ENCODE measurements around the gene IFRD2. TPM values are rescaled to one million over a fixed set of nuclear protein-coding genes. Genes with fewer than 3 reads are reported as not detected.

IFRD2 gene
- total RNA-seq, 1 experiment from 2014 or later: 89.5 TPM

DNA sequence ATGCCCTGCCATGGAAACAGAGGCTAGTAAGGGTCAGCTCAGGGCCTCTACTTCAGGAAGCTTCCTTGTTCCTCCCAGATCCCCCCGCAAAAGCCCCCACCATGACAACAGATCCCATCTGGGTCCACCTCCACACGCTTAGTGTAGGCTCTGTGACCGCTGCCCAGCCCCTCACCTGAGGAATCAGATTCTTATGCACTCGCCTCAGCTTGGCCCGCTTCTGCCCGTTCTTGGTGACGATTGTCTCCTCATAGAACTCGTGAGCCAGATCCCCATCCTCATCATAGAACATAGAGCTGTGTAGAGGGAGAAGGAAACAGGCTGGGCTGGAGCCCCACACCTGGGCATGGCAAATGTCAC lies 33.9 kb upstream of the IFRD2 start:
- peaks cover 40% of the 10 kb centered on the region for H3K36me3 Mint-ChIP-seq (ENCODE audit: insufficient read depth, unreplicated experiment)
- CTCF ChIA-PET: interaction anchor here (0.7 kb wide), 1 partner anchor 19 kb away, joined by 5 read pairs; the partner anchor contains the start of gene ZMYND10
- POLR2A ChIA-PET: no interaction called here
- H3K4me1 Mint-ChIP-seq (ENCODE audit: low read depth, unreplicated experiment): no peaks in the 10 kb centered on the region
- Histone ChIP-seq H3K4me1 (peaks cover 17% of the 10 kb centered on the region), H3K27me3 (replicated peaks; ENCODE audit: control insufficient read depth, insufficient read depth, low read length) (no peaks in the 10 kb centered on the region), H3K9me3 (no peaks in the 10 kb centered on the region), H3K4me3 (ENCODE audit: low read depth, low read length) (no peak overlapping the region), H3K36me3 (ENCODE audit: control insufficient read depth, insufficient read depth, low read length) (peaks cover 1% of the 10 kb centered on the region)
- DNase-seq: no peak
- H3K4me3 Mint-ChIP-seq (ENCODE audit: unreplicated experiment): no peak overlapping the region
- H3K27me3 Mint-ChIP-seq (ENCODE audit: insufficient read depth, unreplicated experiment): no peaks in the 10 kb centered on the region
- intact Hi-C loops (cut with micrococcal nuclease; ENCODE audit: unreplicated experiment): no loop called here
- no TSS peak for BruUV-seq (replicated peaks)
- H3K27ac Mint-ChIP-seq (ENCODE audit: unreplicated experiment): no peak overlapping the region
- H3K9me3 Mint-ChIP-seq (ENCODE audit: unreplicated experiment): no peaks in the 10 kb centered on the region
- TF ChIP-seq, protein P1, sequence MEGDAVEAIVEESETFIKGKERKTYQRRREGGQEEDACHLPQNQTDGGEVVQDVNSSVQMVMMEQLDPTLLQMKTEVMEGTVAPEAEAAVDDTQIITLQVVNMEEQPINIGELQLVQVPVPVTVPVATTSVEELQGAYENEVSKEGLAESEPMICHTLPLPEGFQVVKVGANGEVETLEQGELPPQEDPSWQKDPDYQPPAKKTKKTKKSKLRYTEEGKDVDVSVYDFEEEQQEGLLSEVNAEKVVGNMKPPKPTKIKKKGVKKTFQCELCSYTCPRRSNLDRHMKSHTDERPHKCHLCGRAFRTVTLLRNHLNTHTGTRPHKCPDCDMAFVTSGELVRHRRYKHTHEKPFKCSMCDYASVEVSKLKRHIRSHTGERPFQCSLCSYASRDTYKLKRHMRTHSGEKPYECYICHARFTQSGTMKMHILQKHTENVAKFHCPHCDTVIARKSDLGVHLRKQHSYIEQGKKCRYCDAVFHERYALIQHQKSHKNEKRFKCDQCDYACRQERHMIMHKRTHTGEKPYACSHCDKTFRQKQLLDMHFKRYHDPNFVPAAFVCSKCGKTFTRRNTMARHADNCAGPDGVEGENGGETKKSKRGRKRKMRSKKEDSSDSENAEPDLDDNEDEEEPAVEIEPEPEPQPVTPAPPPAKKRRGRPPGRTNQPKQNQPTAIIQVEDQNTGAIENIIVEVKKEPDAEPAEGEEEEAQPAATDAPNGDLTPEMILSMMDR (IDR thresholded peaks at IDR 0.05; ENCODE audit: insufficient read depth in 1 of 2, low read depth in 1 of 2, low read length in 1 of 2, severe bottlenecking in 1 of 2, unreplicated experiment in 1 of 2): no peak

DNA sequence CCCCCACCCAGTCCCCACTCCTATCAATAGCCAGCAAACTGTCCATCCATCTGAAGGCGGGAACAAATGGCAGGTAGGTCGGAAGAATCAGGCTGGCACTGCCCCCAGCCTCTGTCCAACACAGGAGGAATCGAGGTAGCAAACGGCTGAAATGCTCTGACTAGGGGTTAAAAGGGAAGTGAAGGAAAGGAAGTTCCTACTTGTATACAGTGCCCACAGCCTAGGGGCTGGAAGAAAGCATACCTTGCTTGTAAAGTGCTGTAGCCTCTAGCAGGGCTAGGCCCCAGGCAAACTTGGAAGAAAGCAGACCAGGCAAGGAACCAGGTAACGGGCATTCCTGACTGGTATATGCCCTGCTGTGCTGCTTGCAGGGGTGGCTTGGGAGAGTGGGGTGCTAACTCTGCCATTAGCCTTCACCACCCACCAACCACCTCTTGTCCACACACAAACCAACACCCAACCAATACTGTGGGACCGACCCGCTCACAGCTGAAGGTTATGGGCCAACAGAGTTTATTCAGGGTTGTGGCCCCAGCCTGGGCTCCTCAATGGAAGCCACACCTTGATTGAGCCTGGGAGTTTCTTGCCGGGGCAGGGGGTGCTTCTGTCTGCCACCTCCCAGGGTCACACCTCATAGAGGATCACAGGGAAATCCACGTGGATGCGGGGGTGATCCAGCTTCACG lies 33.4 kb upstream of the IFRD2 start:
- Mint-ChIP-seq H3K27ac (ENCODE audit: unreplicated experiment) (no peak overlapping the region), H3K4me1 (ENCODE audit: low read depth, unreplicated experiment) (no peaks in the 10 kb centered on the region), H3K36me3 (ENCODE audit: insufficient read depth, unreplicated experiment) (peaks cover 37% of the 10 kb centered on the region), H3K4me3 (ENCODE audit: unreplicated experiment) (no peak overlapping the region), H3K27me3 (ENCODE audit: insufficient read depth, unreplicated experiment) (no peaks in the 10 kb centered on the region), H3K9me3 (ENCODE audit: unreplicated experiment) (no peaks in the 10 kb centered on the region)
- POLR2A ChIA-PET: interaction anchor here (0.6 kb wide), 1 partner anchor 12 kb away, joined by 3 read pairs; no protein-coding TSS in a partner anchor
- H3K36me3 ChIP-seq (ENCODE audit: control insufficient read depth, insufficient read depth, low read length): peaks cover 1% of the 10 kb centered on the region
- CTCF ChIA-PET: no interaction called here
- DNase-seq: no peak
- TF ChIP-seq, protein P1 (IDR thresholded peaks at IDR 0.05; ENCODE audit: insufficient read depth in 1 of 2, low read depth in 1 of 2, low read length in 1 of 2, severe bottlenecking in 1 of 2, unreplicated experiment in 1 of 2): no peak
- intact Hi-C loops (cut with micrococcal nuclease; ENCODE audit: unreplicated experiment): loop anchor here (2.0 kb wide), 1 partner anchor 99 kb away; no protein-coding TSS in a partner anchor
- no peaks in the 10 kb centered on the region for H3K27me3 ChIP-seq (replicated peaks; ENCODE audit: control insufficient read depth, insufficient read depth, low read length)
- H3K4me1 ChIP-seq: peaks cover 17% of the 10 kb centered on the region
- BruUV-seq (replicated peaks): no TSS peak
- H3K9me3 ChIP-seq: no peaks in the 10 kb centered on the region
- no peak overlapping the region for H3K4me3 ChIP-seq (ENCODE audit: low read depth, low read length)

DNA sequence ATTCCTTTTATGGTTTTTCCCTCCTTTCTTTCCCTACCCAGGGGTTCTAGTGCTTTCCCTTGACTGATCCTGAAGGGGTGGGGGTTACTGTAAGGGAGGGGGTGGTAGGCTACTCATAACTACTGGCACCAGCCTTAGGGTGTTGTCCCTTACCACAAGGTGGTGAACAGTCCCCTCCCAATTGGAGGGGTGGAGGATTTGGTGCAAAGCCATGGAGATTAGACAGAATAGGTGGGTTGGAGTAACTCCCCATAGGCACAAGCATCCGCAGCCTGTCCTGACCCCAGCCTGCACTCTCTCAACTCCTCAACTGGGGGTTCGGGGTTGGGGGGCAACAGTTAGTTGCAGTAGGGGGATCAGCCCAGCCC lies 32.9 kb upstream of the IFRD2 start:
- POLR2A ChIA-PET: interaction anchor here (0.6 kb wide), 1 partner anchor 12 kb away, joined by 3 read pairs; no protein-coding TSS in a partner anchor
- Mint-ChIP-seq H3K4me3 (ENCODE audit: unreplicated experiment) (no peak overlapping the region), H3K27ac (ENCODE audit: unreplicated experiment) (no peak overlapping the region), H3K36me3 (ENCODE audit: insufficient read depth, unreplicated experiment) (peaks cover 33% of the 10 kb centered on the region), H3K9me3 (ENCODE audit: unreplicated experiment) (no peaks in the 10 kb centered on the region), H3K27me3 (ENCODE audit: insufficient read depth, unreplicated experiment) (no peaks in the 10 kb centered on the region), H3K4me1 (ENCODE audit: low read depth, unreplicated experiment) (no peaks in the 10 kb centered on the region)
- Histone ChIP-seq H3K4me1 (peaks cover 21% of the 10 kb centered on the region), H3K36me3 (ENCODE audit: control insufficient read depth, insufficient read depth, low read length) (no peaks in the 10 kb centered on the region), H3K9me3 (no peaks in the 10 kb centered on the region), H3K27me3 (replicated peaks; ENCODE audit: control insufficient read depth, insufficient read depth, low read length) (no peaks in the 10 kb centered on the region), H3K4me3 (ENCODE audit: low read depth, low read length) (no peak overlapping the region)
- TF ChIP-seq, protein P1 (IDR thresholded peaks at IDR 0.05; ENCODE audit: insufficient read depth in 1 of 2, low read depth in 1 of 2, low read length in 1 of 2, severe bottlenecking in 1 of 2, unreplicated experiment in 1 of 2): no peak
- BruUV-seq (replicated peaks): no TSS peak
- intact Hi-C loops (cut with micrococcal nuclease; ENCODE audit: unreplicated experiment): loop anchor here (2.0 kb wide), 1 partner anchor 98 kb away; no protein-coding TSS in a partner anchor
- CTCF ChIA-PET: interaction anchor here (1.6 to 2.2 kb wide), 2 partner anchors 22 to 26 kb away, joined by 7 to 12 read pairs; partner anchors contain the start of genes HYAL1, HYAL3 and NAA80
- no peak for DNase-seq

All from Caco-2 (cell line).